K562 (cell line): ENCODE data around the gene LINS1. TPM values are rescaled to one million over a fixed set of nuclear protein-coding genes. Genes with fewer than 3 reads are reported as not detected.

ENCODE experiments used
- ATAC-seq: fragments of 200-7000 bp; cut with Tn5 transposase; 3 replicates; pipeline ENCODE4 v1.9.1; 2020; ENCODE audit warnings: moderate library complexity
- BruUV-seq: library from RNA; stranded (reverse); fragments of 400-500 nt; replicated peaks from 2 replicates; lab custom pipeline; 2021; lab: Mats Ljungman, UMichigan
- CTCF ChIA-PET: fragments of 300-600 bp; formaldehyde crosslinking; extraction: SDS; loops from one replicate; lab custom pipeline; 2021; ENCODE audit warnings: low intra/inter-chr PET ratio; lab: Yijun Ruan, JAX
- POLR2A ChIA-PET: fragments of 300-600, 350-650 bp; sonication (Branson Sonifier 250); formaldehyde crosslinking; extraction: SDS; loops from one replicate; lab custom pipeline; 2021; ENCODE audit warnings: antibody characterized with exemption, inconsistent platforms; lab: Yijun Ruan, JAX
- DNase-seq, 4 experiments: peaks; one replicate each; pipeline versions ENCODE4 v3.0.0 to v3.0.0-alpha.2; 2011 to 2018; ENCODE audit warnings: low spot score in 3 of 4, mixed read lengths in 3 of 4; ENCODE audit errors: extremely low read depth in 1 of 4
- FAIRE-seq: peaks from 2 replicates; lab custom pipeline; 2011; peaks lifted over from hg19 to GRCh38; lab: Jason Lieb, UNC
- H2AFZ ChIP-seq: 2 replicates; pipeline ENCODE4 v1.6.0; 2011; ENCODE audit warnings: low read depth, low read length, control low read depth, inconsistent platforms
- H3K27ac ChIP-seq: fragments of 200-600 bp; 3 replicates; pipeline ENCODE4 v1.8.0; 2011; ENCODE audit warnings: low read depth, mild to moderate bottlenecking, control low read depth, inconsistent platforms, low read length, moderate library complexity, mixed read lengths; ENCODE audit errors: extremely low read depth
- H3K27me3 ChIP-seq, 2 experiments: fragments of 300-600 bp in 1 of 2; 2 replicates in 1 of 2; 3 replicates in 1 of 2; pipeline versions ENCODE4 v1.6.0 to v1.8.0; 2011; ENCODE audit warnings: inconsistent platforms in 2 of 2, low read length in 2 of 2, mild to moderate bottlenecking in 1 of 2, mixed read lengths in 1 of 2, moderate library complexity in 1 of 2; ENCODE audit not compliant: control insufficient read depth in 2 of 2, insufficient read depth in 2 of 2
- H3K36me3 ChIP-seq: fragments of 300-600 bp; 3 replicates; pipeline ENCODE4 v1.8.0; 2011; ENCODE audit warnings: mild to moderate bottlenecking, low read length, inconsistent platforms; ENCODE audit not compliant: control insufficient read depth, insufficient read depth
- H3K4me1 ChIP-seq, 2 experiments: fragments of 200-600 bp in 1 of 2; replicated peaks in 1 of 2; 2 replicates in 1 of 2; 3 replicates in 1 of 2; pipeline versions ENCODE4 v1.5.1 to v1.8.0; 2011; ENCODE audit warnings: inconsistent platforms in 2 of 2, low read length in 2 of 2, mild to moderate bottlenecking in 1 of 2, mixed read lengths in 1 of 2, moderate library complexity in 1 of 2; ENCODE audit not compliant: control insufficient read depth in 2 of 2, insufficient read depth in 2 of 2
- H3K4me2 ChIP-seq: 2 replicates; pipeline ENCODE4 v1.6.1; 2011; ENCODE audit warnings: low read length, control low read depth, inconsistent platforms, mixed read lengths; ENCODE audit not compliant: insufficient read depth
- H3K4me3 ChIP-seq: fragments of 200-600 bp; sonication (generic), shearing (Covaris generic); 2 replicates; pipeline ENCODE4 v1.5.1; 2016; ENCODE audit warnings: control low read depth, inconsistent platforms
- H3K79me2 ChIP-seq: fragments of 200-600 bp; 3 replicates; pipeline ENCODE4 v1.8.0; 2011; ENCODE audit warnings: low read length, inconsistent platforms; ENCODE audit not compliant: control insufficient read depth, insufficient read depth
- H3K9ac ChIP-seq, 2 experiments: 2 replicates each; pipeline versions ENCODE4 v1.6.0 to v1.6.1; 2011; ENCODE audit warnings: low read depth in 2 of 2, low read length in 2 of 2, control low read depth in 1 of 2, inconsistent platforms in 1 of 2, mild to moderate bottlenecking in 1 of 2, mixed read lengths in 1 of 2; ENCODE audit not compliant: insufficient read depth in 1 of 2
- H3K9me1 ChIP-seq: one replicate; pipeline ENCODE4 v1.6.0; 2011; ENCODE audit warnings: inconsistent platforms, mild to moderate bottlenecking, low read length, moderate library complexity; ENCODE audit not compliant: control insufficient read depth, insufficient read depth
- H3K9me3 ChIP-seq: replicated peaks from 2 replicates; pipeline ENCODE4 v1.5.1; 2011; ENCODE audit warnings: low read depth, low read length, inconsistent platforms; ENCODE audit not compliant: control insufficient read depth, insufficient read depth
- H4K20me1 ChIP-seq: replicated peaks from 2 replicates; pipeline ENCODE4 v1.6.1; 2011; ENCODE audit warnings: low read length, inconsistent platforms, mixed read lengths; ENCODE audit not compliant: control insufficient read depth, insufficient read depth
- BMI1 ChIP-seq: fragments of 150-350 bp; IDR thresholded peaks from 2 replicates; pipeline ENCODE4 v1.6.1; 2014; ENCODE audit warnings: low read length
- CBX2 ChIP-seq: fragments of 200-600 bp; sonication (generic); IDR thresholded peaks from one replicate; pipeline ENCODE4 v1.6.1; 2012; ENCODE audit warnings: mild to moderate bottlenecking, low read length, inconsistent platforms; ENCODE audit not compliant: insufficient read depth, poor library complexity, severe bottlenecking
- EP300 ChIP-seq: IDR thresholded peaks from 2 replicates; pipeline ENCODE4 v1.6.1; 2012; ENCODE audit warnings: low read length, improper control_type of control experiment
- NFRKB ChIP-seq: fragments of 450-650 bp; IDR thresholded peaks from 2 replicates; pipeline ENCODE4 v1.6.1; 2016; ENCODE audit warnings: low read depth
- TBL1XR1 ChIP-seq, 2 experiments: IDR thresholded peaks; 2 replicates each; pipeline ENCODE4 v1.6.1; 2012; ENCODE audit warnings: improper control_type of control experiment in 2 of 2, low read length in 2 of 2, mild to moderate bottlenecking in 1 of 2
- TCF7L2 ChIP-seq: fragments of 150-350 bp; IDR thresholded peaks from 2 replicates; pipeline ENCODE4 v1.6.1; 2016; ENCODE audit warnings: low read depth, mild to moderate bottlenecking, low read length, moderate library complexity
- ZNF23 ChIP-seq: fragments of 250-450 bp; sonication (Bioruptor Pico); IDR thresholded peaks from 2 replicates; pipeline ENCODE4 v1.4.0; 2020; ENCODE audit warnings: mild to moderate bottlenecking
- ZNF239 ChIP-seq: fragments of 250-450 bp; sonication (Bioruptor Pico); IDR thresholded peaks from 2 replicates; pipeline ENCODE4 v1.4.0; 2020; ENCODE audit warnings: mild to moderate bottlenecking
- WGBS: fragments of 100-300 bp; shearing (Covaris generic); methylation state at CpG from one replicate; pipeline ENCODE4 v1.1.6; 2016; ENCODE audit warnings: low coverage, mixed read lengths; ENCODE audit not compliant: insufficient coverage; ENCODE audit errors: missing lambda C conversion rate; 5-methylcytosine and 5-hydroxymethylcytosine counted together
- in situ Hi-C: fragments of 300-500 bp; cut with MboI; formaldehyde crosslinking; loops from 4 replicates; pipeline ENCODE4 v1.15.0; 2018; ENCODE audit warnings: inconsistent platforms, mixed read lengths
- intact Hi-C: fragments of 100-400 bp; cut with micrococcal nuclease; formaldehyde crosslinking; loops from 2 replicates; pipeline ENCODE4 v1.14.2; 2022
- polyA plus RNA-seq, 8 experiments: library from polyadenylated mRNA; depleted of rRNA in 4 of 8; stranded (reverse) in 5 of 8; unstranded in 3 of 8; fragments of >200 nt; fragmentation: Nextera tagmentation in 2 of 8; fragmentation: Illumina TruSeq in 1 of 8; extraction: Ambion mirVana in 2 of 8; extraction: Trizol in 1 of 8; gene quantifications; 2 replicates each; pipeline versions ENCODE4 v1.2.1 to v1.2.3, GENCODE V29; 2011 to 2014; ENCODE audit warnings: inconsistent platforms in 1 of 8, missing spikeins in 1 of 8
- total RNA-seq, 7 experiments: library from RNA; depleted of rRNA in 6 of 7; stranded (reverse); fragments of >200 nt in 6 of 7; fragmentation: Illumina TruSeq in 2 of 7; extraction: Trizol in 2 of 7; gene quantifications; 2 replicates each; pipeline versions ENCODE4 v1.2.1 to v1.2.3, GENCODE V29; 2011 to 2021; ENCODE audit warnings: low replicate concordance in 1 of 7
- TF ChIP-seq, protein P1 (sequence below): fragments of 450-650 bp; formaldehyde crosslinking; IDR thresholded peaks from 2 replicates; pipeline ENCODE4 v1.4.0; 2020; ENCODE audit warnings: mild to moderate bottlenecking, mixed read lengths

LINS1 gene
- total and polyA plus RNA-seq, 9 of the 15 experiments (the other 6 are each of a cell fraction or from before 2014, with no cell fraction given) = 15.4 to 31.4 (median 24.6) TPM

DNA sequence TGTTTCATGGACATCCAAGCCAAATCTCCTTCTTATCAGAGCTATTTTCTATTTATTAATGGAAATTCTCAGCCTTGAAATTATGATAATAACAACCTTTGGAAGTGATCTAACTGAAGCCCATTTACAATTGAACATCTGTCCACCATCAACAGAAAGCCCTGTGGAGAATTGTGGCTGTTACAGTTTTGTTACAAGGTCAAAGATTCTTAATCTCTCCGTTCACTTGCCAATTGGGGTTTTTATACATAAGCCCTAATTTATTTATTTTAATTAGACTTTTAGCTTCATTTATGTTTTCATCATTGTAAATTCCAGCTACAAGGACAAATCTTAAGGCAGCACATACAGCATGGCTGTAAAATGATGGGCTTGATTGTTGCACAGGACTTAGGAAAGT is 76.5 kb downstream of the LINS1 start:
- no peaks in the 10 kb centered on the region for H3K36me3 ChIP-seq
- H3K4me1 ChIP-seq = no peaks in the 10 kb centered on the region
- no peaks in the 10 kb centered on the region; the same call in 1 of the 2 replicates for H4K20me1 ChIP-seq
- no peak overlapping the region for H3K4me3 ChIP-seq
- CTCF ChIA-PET = no interaction called here
- DNase-seq (no peak), ATAC-seq (no peak), FAIRE-seq (no peak)
- POLR2A ChIA-PET = interaction anchor here (0.7 kb wide), 1 partner anchor 20 kb away, joined by 3 read pairs; no protein-coding TSS in a partner anchor
- no peaks in the 10 kb centered on the region for H3K79me2 ChIP-seq
- H3K9me1 ChIP-seq = no peaks in the 10 kb centered on the region
- WGBS = 0% methylated on average over 1 of the region's 1 CpG
- peaks cover 9 to 19% of the 10 kb centered on the region in 2 experiments; a peak in 4 of 5 replicates for H3K27me3 ChIP-seq
- in situ Hi-C loops = no loop called here
- H3K9ac ChIP-seq = no peak overlapping the region
- intact Hi-C loops = no loop called here
- H3K9me3 ChIP-seq = no peaks in the 10 kb centered on the region
- no TSS peak for BruUV-seq
- TF ChIP-seq CBX2 (no peak), TCF7L2 (no peak), TBL1XR1 (IDR thresholded peaks at IDR 0.05; ENCODE audit: low read length in 2 of 2) (no peak), ZNF23 (CRISPR knock-in tag) (no peak), NFRKB (no peak), EP300 (no peak), BMI1 (no peak), ZNF239 (CRISPR knock-in tag) (no peak)
- TF ChIP-seq, protein P1, sequence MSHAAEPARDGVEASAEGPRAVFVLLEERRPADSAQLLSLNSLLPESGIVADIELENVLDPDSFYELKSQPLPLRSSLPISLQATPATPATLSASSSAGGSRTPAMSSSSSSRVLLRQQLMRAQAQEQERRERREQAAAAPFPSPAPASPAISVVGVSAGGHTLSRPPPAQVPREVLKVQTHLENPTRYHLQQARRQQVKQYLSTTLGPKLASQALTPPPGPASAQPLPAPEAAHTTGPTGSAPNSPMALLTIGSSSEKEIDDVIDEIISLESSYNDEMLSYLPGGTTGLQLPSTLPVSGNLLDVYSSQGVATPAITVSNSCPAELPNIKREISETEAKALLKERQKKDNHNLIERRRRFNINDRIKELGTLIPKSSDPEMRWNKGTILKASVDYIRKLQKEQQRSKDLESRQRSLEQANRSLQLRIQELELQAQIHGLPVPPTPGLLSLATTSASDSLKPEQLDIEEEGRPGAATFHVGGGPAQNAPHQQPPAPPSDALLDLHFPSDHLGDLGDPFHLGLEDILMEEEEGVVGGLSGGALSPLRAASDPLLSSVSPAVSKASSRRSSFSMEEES (CRISPR knock-in tag) = no peak
- no peak overlapping the region for H3K4me2 ChIP-seq
- no peak overlapping the region for H2AFZ ChIP-seq
- no peak overlapping the region for H3K27ac ChIP-seq
